ENCODE results near the gene EQTN.
"Not testable (repeated sequence)": the region's sequence is repeated elsewhere in the genome, so short reads cannot be mapped to it uniquely, and the experiment has no call there.

Gene EQTN

DNA sequence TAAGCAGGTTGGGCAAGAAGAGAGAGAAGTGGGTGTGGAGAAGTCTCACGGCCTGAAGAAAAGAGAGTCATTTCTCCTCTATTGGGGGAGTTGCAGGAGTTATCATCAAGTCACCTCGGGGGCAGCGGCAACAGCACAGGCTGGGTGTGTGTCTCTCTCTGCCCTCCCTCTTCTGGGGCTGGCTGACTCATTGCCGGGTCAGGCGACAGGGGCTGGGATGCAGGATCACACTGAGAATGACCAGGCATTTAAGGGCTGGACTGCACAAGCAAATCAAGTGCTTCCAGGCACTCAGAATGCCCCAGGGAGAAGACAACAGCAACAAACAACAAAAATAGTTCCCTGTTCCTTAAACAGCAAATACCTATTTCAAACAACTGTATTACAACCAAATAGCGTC, 6.3 kb upstream of the EQTN start:
- no peak for FAIRE-seq

DNA sequence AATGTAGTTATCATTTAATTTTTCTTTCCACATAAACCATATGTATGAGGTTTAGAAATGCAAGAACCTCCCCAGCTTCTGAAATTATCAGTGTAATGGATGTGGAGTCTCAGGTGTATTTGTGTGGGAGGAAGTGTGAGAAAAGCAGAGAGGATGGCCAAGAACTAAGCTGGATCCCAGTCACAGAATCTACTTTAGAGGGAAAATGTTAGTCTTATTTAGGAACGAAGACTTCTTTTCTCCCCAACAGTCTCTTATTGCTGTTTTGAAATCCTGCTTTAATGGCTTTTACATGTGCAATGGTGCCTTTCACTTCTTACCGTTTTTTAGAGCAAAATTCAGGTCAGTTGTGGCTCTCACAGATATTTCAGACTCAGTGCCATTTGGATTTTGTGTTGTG, 3.0 kb downstream of the EQTN start:
- DNase-seq (ENCODE audit: insufficient read length, low spot score): no peak
- no peak for FAIRE-seq

More for the DNA sequence above, 6.3 kb upstream of the EQTN start:
- DNase-seq (ENCODE audit: insufficient read length, low spot score): peak; percentile 22

DNA sequence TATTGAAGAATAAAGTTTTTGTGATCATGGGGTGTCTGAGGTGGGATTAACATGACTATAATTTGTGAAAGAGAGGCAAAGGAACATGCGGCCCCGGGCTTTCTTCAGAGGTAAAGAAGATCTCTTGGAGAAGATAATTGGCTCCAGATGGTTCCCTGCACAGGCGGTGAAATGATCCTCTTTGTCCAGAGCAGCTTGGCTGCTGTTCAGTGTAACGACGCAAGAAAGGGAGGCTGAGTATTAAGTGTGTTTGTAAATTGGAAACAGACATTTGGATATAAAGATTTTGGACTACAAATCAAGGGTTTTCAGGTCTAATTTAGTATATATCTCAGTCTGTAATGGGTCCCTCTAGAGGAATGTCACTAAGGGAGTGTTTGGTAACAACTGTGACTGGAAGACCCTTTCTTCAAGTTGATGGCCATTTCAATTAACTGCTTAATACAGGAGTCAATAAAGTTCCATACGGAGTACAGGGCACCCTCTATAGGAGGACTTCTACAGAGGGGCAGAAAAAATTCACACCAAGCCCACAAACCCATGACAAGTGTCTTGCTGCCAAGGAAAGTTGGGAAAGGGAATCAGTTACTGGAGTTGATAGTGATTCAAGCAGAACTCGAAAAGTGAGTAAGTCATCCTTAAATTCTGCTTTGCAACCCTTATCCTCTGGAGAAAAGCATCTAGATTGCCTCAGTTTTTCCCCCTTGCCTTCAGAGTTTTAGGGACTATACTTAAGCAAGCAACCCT, 4.1 kb downstream of the EQTN start:
- DNase-seq (ENCODE audit: insufficient read length, low spot score) (no peak), FAIRE-seq (no peak)

DNA sequence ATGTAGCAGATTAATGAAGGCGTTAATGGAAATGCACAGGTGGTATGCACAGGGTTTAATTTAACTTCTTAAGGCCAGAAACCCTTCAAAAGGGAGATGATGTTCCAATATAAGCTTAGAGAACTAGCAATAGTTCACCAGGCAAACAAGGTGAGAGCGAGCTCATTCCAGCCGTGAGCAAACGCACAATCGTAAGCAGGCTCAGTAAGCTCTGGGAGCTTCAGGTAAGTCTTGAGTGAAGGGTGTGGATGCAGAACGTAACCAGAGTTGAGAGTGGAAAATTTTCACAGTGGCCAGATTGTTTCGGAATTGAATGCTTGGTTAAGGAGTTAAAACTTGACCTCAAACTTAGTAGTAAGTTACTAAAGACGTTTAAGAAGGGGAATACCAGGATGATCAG, 5.7 kb downstream of the EQTN start:
- FAIRE-seq (no peak), DNase-seq (ENCODE audit: insufficient read length, low spot score) (no peak)

DNA sequence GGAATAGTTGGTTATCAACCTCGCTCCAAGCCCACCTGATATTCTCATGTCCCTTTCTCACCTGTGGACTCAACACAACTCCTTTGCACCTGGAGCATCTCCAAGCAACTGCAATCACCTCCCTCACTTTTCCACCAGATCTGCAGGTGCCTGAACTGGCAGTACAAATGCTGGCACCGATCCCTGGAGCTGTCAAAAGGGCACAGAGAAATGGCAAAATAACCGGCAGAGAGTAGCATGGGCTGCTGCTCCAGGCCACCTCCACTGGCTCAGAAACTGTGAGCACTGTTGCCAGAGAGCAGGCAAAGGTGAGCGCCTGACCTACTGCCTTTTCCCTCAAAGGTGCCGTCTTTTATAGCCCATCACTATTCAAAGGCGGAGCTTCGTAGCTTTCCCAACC, 14.7 kb downstream of the EQTN start:
- no peak for FAIRE-seq
- no peak for DNase-seq (ENCODE audit: insufficient read length, low spot score)

DNA sequence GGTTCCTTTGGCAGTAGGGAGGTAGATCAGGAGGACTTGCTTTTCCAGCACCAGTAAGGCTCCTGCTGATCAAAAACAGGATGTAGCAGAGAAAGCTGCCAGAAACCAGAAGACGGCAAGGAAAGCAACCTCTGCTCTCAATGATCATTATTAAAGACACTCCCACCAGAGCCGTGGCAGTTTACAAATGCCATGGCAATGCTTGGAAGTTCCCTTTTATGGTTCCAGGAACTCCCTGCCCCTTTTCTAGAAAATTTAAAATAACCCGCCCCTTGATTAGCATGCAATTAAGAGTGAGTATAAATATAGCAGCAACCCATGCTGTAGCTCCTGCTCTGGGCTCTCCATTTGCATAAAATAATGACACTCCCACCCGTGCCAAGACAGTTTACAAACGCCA, 16.1 kb downstream of the EQTN start:
- FAIRE-seq: no peak

DNA sequence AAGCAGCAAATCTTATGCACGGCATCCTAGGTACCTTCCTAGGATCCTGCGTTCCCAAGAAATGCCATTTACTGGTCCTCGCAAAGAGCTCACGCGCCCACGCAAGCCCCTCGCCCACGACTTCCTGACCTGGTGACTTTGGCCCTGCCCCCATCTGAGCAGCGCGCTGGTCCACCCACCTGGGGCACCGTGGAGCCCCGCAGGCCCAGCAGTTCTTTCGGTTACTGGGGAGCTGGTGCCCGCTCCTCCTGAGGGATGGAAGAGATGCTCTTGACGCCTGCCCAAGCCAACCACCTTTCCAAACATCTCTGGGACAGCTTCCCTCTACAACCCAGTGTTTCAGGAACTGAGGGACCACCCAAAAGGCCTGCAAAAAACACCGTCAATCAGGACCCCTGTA, 16.7 kb downstream of the EQTN start:
- FAIRE-seq (no peak), DNase-seq (ENCODE audit: insufficient read length, low spot score) (no peak)

More for the DNA sequence above, 16.1 kb downstream of the EQTN start:
- DNase-seq (ENCODE audit: insufficient read length, low spot score): no peak

DNA sequence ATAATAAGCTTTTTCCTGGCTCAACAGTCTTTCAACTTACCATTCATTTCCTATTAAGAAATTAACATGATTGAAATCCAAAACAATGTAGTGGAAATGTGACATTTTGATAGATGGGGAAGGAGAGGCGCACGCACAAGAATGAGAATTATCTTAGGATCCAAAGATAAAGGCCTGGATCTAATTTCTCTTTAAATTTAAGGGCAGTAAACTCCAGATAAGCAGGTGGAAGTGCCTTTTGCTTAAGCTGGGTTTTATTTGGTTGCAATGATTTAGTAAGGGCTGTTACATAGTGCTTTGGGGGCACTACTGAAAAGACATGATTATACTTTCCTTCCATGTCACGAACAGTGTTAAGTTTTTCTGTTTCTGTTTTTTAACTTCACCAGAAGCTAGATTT, 17.3 kb downstream of the EQTN start:
- FAIRE-seq (no peak), DNase-seq (ENCODE audit: insufficient read length, low spot score) (no peak)

DNA sequence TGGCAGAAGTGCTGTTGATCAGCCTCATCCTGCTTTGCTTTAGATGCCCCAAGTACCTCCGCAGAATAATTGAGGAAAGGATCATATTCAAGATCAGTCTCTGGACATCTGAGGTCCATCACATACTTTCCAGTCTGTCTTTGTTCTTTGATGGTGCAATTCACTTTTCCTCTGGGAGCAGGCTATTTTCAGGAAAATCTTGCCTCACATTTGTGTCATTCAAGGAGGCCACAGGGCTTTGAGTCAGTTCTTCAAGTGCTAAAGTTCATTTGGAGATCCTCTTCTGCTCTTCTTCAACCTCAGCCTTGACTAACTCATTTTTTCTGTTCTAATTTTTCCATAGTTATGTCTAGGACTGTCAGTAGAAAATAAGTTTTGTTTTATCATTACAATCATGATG, 18.6 kb downstream of the EQTN start:
- FAIRE-seq (no peak), DNase-seq (ENCODE audit: insufficient read length, low spot score) (no peak)

DNA sequence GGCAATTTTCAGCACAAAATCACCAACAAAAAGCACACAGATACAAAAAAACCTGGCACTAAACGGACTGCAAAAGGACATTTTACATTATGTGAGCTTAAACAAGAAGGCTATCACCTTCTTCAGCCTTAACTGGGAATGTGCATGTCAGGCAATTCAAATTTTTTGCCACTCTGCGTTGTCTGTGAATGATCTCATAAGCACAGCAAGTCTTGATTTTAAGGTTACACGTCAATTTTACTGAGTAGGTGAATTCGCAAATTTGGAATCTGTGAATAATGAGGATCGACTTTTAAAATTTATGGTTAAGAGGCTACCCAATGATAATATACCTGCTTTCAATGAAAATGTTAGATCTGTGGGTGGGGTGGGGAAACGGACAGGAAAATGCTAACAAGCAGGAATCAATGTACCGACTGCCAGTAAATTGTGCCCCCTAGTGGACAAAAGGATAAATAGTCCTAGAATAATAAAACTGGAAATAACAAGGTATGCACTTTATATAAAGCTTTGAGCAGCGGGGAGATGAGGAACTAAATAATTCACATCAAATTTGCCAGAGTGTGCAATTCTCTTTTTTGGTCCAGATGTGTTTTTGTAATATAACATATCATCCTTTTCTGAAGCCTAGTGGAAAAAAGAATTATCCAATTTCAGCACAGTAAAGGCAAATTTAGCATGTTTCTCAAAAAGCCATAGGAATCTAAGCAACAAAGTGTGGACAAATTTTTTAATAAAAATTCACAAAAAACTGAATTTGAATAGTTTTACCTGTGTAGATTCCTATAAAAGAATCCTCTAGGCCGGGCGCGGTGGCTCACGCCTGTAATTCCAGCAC, 20.5 kb downstream of the EQTN start:
- FAIRE-seq (no peak), DNase-seq (ENCODE audit: insufficient read length, low spot score) (peak; percentile 37)

DNA sequence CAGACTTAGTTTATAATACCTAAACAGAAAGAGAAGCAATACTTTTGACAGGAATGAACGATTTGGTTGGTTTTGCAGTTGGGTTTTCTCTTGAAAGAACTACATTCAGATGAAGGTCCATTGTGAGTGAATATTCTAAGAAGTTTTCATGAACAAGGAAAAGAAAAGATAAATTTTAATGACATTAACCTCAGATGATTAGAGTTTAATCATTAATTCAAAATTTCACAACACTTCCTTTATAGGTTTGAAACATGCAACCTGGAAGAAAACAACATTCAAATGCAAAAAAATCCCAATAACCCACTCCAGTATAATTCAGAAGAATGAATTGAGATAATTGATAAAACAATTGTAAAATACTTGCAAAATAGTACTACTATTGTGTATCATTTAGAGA, 23.8 kb downstream of the EQTN start:
- DNase-seq (ENCODE audit: insufficient read length, low spot score): no peak
- no peak for FAIRE-seq

DNA sequence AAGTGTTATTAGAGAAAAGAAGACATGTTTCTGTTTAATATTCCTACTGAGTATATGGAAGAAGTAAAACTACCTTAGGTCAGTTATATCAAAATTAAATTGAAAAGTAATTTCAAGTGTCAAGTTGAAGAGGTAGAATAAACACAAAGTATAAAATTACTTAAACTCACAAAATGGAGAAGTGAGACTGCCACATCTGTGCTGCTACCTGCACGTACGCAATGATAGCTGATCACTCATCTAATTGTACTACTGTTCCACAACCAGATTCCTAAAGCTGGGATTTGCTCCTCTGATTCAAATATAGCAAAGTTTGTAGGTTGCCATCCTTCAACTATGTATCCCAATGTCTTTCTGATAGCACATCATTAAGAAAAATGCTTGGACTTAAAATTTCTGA, 24.8 kb downstream of the EQTN start:
- FAIRE-seq (no peak), DNase-seq (ENCODE audit: insufficient read length, low spot score) (no peak)

DNA sequence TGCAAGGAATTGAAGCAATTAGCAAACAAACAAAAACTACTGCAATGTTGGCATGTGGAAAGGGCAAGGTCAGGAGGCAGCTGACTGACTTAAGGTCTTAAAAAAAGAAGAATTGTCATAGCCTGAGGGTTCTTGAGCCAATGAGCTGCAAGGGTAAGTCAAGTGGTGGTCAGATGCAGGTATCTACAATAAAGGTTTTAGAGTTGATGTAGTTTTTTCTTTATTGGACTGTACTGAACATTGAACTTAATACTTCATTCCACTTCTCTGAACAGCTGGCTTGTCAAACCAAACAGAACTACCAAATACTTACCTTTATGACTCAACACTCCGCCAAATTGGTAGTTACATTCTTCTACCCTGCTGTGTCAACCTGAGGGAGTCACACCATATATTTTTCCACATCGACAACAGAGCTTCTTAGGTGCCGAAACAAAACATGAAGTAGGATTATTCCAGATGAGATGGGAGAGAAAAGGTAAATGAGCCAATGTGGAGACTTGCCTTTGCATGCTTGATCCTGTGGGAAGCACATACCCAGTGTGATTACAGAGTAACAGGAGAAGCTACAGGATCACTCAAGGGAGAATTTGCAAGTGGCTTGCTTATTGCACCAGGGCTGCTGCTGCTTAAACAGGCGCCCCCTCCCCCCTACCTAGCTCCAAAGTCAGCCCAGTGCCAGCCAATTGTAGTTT, 35.3 kb downstream of the EQTN start:
- FAIRE-seq: no peak
- no peak for DNase-seq (ENCODE audit: insufficient read length, low spot score)

DNA sequence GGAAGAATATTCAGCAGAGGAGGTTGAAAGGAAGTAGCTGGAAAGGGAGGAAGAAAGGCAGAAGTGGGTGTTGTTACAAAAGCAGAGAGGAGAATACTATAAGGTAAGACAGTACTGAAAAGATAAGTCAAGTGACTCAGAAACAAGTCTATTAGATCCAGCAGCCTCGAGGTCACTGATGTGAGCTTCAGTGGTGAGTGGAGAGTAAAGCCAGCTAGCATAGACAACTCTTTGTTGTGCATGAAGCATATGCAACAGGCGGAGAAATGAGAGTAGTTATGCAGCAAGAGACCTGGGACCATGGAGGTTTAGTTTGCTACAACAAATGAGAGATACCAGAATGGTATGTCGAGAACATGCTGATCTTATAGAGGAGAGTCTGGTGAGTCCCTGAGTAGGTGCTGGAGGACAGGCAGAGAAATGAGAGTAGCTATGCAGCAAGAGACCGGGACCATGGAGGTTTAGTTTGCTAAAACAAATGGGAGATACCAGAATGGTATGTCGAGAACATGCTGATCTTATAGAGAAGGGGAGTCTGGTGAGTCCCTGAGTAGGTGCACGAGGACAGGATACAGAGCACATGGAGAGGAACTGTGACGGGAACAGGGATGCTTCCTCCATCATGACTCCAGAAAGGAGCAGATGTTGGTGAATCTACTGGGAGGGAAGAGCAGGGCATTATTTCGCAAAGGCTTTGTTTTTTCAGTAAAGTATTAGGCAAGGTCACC, 36.0 kb downstream of the EQTN start:
- no peak for FAIRE-seq

DNA sequence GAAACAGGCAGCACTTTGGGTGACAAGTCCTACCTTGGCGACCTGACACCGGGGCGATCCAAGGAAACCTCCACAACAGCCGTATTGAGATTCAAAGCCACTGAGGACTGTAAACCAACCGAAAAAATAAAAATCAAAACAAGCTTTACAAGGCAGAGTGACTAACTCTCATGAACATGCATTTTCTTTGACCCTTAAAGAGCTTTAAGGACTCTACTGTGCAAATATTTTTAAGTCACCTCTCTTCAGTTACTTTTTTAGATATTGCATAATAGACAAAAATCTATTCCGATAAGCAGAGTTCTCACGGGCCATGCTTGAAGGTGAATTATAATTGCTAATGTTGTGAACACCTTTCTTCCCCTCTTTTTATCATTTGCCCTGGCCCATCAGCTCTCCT, 38.3 kb downstream of the EQTN start:
- FAIRE-seq: no peak
- DNase-seq (ENCODE audit: insufficient read length, low spot score): no peak

More for the DNA sequence above, 36.0 kb downstream of the EQTN start:
- no peak for DNase-seq (ENCODE audit: insufficient read length, low spot score)

DNA sequence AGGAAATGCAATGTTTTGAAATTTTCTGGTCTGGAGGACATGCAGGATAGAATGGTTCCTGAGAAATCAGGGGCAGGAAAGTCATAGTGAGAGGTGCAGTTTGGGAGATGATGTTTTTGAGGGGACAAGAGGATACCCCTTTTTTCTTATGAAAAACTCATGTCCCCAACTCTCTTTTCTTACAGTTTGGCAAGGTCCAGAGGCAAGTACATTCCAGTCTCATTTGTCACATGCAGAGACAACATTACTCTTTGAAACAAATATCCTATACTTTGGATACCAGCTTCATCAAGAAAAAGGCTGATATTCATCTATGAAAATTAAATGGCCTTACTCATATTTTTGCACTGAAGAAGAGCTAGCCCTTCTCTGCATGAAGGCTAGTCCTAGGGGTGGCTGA, 48.2 kb downstream of the EQTN start:
- FAIRE-seq (no peak), DNase-seq (ENCODE audit: insufficient read length, low spot score) (no peak)

DNA sequence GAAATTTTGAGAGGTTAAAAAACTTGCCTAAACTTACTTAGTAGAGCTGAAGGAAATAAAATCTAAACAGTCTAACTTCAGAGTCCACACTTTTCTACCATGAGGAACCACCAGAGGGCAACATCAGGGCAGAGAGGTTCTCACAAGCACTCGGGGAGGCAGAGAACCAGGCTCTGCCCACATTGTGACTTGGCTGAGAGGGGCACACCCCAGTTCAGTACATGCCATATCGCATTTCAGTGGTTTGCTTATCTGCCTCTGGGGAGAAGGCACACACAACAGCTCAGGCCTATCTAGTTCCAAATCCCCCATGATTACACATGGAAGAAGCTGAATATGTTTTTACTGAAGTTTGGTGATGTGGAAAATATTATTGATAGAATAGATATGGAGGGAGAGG, 49.2 kb downstream of the EQTN start:
- DNase-seq (ENCODE audit: insufficient read length, low spot score): peak; percentile 8
- no peak for FAIRE-seq

DNA sequence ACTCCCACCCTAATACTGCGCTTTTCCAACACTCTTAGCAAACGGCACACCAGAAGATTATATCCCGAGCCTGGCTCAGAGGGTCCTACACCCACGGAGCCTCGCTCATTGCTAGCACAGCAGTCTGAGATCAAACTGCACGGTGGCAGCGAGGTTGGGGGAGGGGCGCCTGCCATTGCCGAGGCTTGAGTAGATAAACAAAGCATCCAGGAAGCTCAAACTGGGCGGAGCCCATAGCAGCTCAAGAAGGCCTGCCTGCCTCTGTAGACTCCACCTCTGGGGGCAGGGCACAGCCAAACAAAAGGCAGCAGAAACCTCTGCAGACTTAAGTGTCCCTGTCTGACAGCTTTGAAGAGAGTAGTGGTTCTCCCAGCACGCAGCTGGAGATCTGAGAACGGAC, 57.3 kb downstream of the EQTN start:
- not testable (repeated sequence) for FAIRE-seq; DNase-seq (ENCODE audit: insufficient read length, low spot score)

Measured in HTR-8/SVneo (cell line).